ENCODE data around the gene INPP5A.

The INPP5A gene

DNA sequence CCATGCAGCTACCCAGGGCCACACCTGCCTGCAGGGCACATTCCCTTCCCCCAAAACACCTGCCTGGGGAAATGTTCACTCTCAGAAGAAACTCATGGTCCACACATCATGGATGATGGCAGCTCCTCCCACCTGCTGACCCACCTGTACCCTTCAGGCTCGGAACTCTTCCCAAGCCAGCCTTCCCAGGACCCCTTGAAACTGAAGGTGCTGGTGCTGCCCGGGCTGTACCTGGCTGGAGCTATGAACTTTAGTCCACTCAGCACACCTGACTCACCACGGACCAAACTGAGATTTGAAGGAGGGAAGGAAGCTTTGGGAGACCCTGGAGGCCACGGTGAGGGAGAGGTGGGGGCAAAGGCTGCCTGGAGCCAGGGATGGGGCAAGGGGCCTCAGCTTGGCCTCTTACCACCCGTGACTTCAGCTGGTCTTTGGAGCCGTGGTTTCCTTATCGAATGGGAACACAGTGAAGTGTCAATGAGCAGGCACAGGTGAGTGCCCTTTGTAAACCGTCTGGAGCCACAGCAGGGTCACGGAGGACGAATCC, 30.1 kb upstream of the INPP5A start:
- TF ChIP-seq REST (IDR thresholded peaks at IDR 0.05; ENCODE audit: low read depth): no peak
- no peak for TF ChIP-seq TEAD4 (IDR thresholded peaks at IDR 0.05)
- TF ChIP-seq NFIC (IDR thresholded peaks at IDR 0.05): no peak
- no peak for TF ChIP-seq CREB1 (IDR thresholded peaks at IDR 0.05; ENCODE audit: low read depth)
- TF ChIP-seq CEBPB (IDR thresholded peaks at IDR 0.05): no peak
- no peak for TF ChIP-seq EGR1 (IDR thresholded peaks at IDR 0.05)
- no peak for TF ChIP-seq TAF1 (IDR thresholded peaks at IDR 0.05; ENCODE audit: low read depth)
- no peak for TF ChIP-seq EP300 (IDR thresholded peaks at IDR 0.05; ENCODE audit: borderline replicate concordance)
- no peak for TF ChIP-seq YY1 (IDR thresholded peaks at IDR 0.05; ENCODE audit: low read depth)
- TF ChIP-seq, protein P1, sequence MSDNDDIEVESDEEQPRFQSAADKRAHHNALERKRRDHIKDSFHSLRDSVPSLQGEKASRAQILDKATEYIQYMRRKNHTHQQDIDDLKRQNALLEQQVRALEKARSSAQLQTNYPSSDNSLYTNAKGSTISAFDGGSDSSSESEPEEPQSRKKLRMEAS (IDR thresholded peaks at IDR 0.05): no peak
- no peak for TF ChIP-seq FOXM1 (IDR thresholded peaks at IDR 0.05; ENCODE audit: borderline replicate concordance, low read depth)
- no peak for TF ChIP-seq ZBTB7A (IDR thresholded peaks at IDR 0.05; ENCODE audit: low read depth)
- no peak for TF ChIP-seq RAD21 (IDR thresholded peaks at IDR 0.05; ENCODE audit: low read depth)
- no peak for TF ChIP-seq TCF12 (IDR thresholded peaks at IDR 0.05; ENCODE audit: low read depth)
- no peak for TF ChIP-seq USF1 (IDR thresholded peaks at IDR 0.05)

GRCh38 chr10:132507956-132508490, 29.6 kb upstream of the INPP5A start:
- TF ChIP-seq, protein P1 (IDR thresholded peaks at IDR 0.05): no peak
- TF ChIP-seq TEAD4 (IDR thresholded peaks at IDR 0.05) (no peak), EP300 (IDR thresholded peaks at IDR 0.05; ENCODE audit: borderline replicate concordance) (no peak), TAF1 (IDR thresholded peaks at IDR 0.05; ENCODE audit: low read depth) (no peak), RAD21 (IDR thresholded peaks at IDR 0.05; ENCODE audit: low read depth) (no peak), FOXM1 (IDR thresholded peaks at IDR 0.05; ENCODE audit: borderline replicate concordance, low read depth) (no peak), YY1 (IDR thresholded peaks at IDR 0.05; ENCODE audit: low read depth) (no peak)

- TF ChIP-seq NFIC (IDR thresholded peaks at IDR 0.05): no peak
- no peak for TF ChIP-seq EGR1 (IDR thresholded peaks at IDR 0.05)
- TF ChIP-seq RAD21 (IDR thresholded peaks at IDR 0.05; ENCODE audit: low read depth): 0 out of 2 replicates have a peak, but pooled peaks have one; percentile 8
These were observed 28.8 kb upstream of the INPP5A start for GRCh38 chr10:132508581-132509443.

GRCh38 chr10:132509506-132510173, 27.9 kb upstream of the INPP5A start:
- TF ChIP-seq EGR1 (IDR thresholded peaks at IDR 0.05): no peak
- no peak for TF ChIP-seq TEAD4 (IDR thresholded peaks at IDR 0.05)
- no peak for TF ChIP-seq TCF12 (IDR thresholded peaks at IDR 0.05; ENCODE audit: low read depth)
- TF ChIP-seq ZBTB7A (IDR thresholded peaks at IDR 0.05; ENCODE audit: low read depth): no peak
- TF ChIP-seq USF1 (IDR thresholded peaks at IDR 0.05): no peak
- no peak for TF ChIP-seq FOXM1 (IDR thresholded peaks at IDR 0.05; ENCODE audit: borderline replicate concordance, low read depth)
- no peak for TF ChIP-seq TAF1 (IDR thresholded peaks at IDR 0.05; ENCODE audit: low read depth)
- no peak for TF ChIP-seq EP300 (IDR thresholded peaks at IDR 0.05; ENCODE audit: borderline replicate concordance)
- TF ChIP-seq CEBPB (IDR thresholded peaks at IDR 0.05): no peak
- TF ChIP-seq NFIC (IDR thresholded peaks at IDR 0.05): no peak
- TF ChIP-seq REST (IDR thresholded peaks at IDR 0.05; ENCODE audit: low read depth): no peak
- no peak for TF ChIP-seq RAD21 (IDR thresholded peaks at IDR 0.05; ENCODE audit: low read depth)
- TF ChIP-seq, protein P1 (IDR thresholded peaks at IDR 0.05): no peak
- TF ChIP-seq CREB1 (IDR thresholded peaks at IDR 0.05; ENCODE audit: low read depth): no peak
- TF ChIP-seq YY1 (IDR thresholded peaks at IDR 0.05; ENCODE audit: low read depth): no peak
